HG02571 (cell line): Measurements from ENCODE around the gene JAZF1.

Experiments
- ATAC-seq: cut with Tn5 transposase; IDR thresholded peaks from one replicate; pipeline ENCODE4 v1.9.1; 2021; ENCODE audit warnings: mild to moderate bottlenecking, moderate library complexity; ENCODE audit not compliant: unreplicated experiment

The JAZF1 gene

DNA sequence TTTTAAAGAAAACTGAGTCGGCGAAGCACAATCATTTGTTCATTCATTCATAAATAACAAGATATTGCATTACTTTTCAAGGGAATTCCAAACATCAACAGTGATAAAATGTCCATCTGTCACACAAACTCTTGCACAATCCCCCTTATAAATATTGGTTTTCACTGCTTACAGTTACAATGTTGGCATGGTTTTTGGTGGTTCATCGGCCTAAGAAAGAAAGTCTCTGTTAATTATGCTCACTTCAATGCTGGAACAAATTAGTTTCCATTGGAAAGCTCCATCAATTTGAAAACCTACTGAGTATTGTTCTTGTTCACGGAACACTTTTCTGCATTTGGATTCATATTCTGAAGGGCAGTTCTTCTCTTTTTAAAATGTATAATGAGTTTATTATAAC lies 188.5 kb downstream of the JAZF1 start:
- ATAC-seq = no peak

DNA sequence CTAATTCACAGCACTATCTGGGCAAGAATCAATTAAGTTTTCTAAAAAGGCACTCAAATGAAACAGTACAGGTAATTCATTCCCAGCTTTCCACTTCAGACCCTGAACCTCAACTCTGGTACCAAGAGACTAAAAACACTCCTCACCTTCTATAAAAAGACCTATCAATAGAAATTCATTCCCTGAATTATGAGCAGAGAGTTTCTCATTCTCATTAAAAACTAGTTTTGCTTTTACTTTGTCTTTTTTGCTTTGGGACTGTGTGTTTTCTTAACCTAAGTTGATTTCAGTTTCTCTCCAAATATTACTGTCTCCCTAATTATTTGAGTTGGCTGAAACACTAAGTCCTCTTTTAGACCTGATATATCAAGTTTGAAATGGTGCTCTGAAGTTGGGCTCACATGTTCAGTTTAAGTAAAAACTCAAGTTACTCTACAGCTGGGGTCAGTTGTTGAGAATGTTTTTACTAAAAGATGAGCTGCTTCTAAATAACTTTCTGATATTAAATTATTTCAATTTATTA lies 189.5 kb downstream of the JAZF1 start:
- no peak for ATAC-seq

DNA sequence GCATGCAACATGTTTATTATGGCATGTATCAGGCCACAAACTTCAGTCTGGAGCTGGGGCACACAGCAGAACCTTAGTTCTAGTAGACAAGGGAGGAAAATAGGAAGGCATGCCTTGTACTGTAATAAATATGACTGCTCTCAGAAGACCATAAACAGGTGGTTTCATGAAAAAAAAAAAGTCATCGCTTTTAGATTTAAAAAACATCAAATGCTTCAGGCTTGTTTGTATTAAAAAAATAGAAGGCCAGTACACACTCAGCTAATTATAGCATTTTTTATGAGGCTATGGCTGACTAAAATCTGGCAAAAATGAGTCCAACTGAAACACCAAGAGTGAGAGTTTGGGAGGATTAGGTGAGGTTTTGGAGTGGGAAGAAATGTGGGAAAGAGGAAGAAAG lies 204.1 kb downstream of the JAZF1 start:
- no peak for ATAC-seq

DNA sequence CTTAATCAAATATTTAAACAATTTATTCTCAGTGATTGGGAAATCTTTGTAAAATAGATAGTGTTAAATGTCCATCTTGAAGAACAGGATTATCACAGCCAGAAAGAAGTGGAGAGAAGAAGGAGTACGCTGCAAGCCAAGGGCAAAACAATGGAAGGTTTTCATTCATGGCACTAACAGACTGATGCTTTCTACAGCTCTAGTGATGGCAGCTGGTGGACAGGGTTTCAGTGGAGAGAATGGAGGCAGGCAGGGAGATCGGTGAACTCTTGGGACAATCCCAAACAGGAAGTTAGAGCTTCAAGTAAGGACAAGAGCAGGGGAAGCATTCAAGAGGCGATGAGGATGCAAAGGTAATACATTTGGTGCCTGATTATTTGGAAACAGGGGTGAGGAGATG lies 207.0 kb downstream of the JAZF1 start:
- ATAC-seq = no peak

DNA sequence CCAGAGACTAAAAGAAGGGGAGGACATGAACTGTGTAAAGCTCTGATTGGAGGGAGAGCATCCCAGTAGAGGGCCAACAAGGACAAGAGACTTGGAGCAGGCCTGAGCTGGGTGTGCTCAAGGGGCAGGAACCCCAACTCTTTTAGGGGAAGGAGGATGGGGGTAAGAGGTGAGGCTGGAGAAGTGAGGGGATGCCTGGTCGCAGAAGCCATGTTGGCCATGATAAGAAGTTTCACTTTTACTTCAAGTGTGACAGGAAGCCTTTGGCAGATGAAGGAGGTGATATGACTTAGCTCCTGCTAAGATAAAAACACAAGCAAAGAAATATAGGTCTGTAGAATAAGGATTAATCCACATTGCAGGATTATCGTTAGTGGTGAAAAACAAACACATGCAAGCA lies 208.3 kb downstream of the JAZF1 start:
- ATAC-seq = no peak

DNA sequence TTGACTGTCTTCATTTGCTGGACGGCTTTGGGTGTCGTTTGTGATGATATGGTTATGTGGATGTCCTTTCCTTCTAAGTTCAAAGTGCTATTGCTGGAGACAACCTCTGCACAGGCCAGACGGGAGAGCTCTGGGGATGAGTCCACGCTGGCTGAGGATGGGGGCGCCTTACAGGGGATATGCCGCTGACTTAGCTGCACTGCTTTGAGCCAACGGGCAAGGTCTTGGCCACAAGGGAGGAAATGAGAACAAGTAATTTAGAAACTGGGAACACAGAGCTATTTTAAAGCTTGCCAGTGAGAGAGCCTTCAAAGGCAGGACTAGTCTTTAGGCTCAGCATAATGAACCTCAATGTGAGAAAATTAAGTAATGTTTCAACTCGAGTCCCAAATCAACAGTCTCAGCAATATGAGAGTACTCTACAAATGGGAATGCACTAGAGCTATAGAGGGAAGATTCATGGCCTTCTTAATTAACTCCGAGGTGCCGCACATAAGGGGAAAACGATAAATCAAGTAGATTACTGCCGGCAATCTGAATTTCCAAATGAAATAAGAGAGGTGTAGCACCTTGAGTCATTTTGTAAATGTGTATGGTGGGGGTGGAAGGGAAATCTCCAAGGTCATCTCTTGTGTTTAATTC lies 209.3 kb downstream of the JAZF1 start:
- ATAC-seq = no peak

DNA sequence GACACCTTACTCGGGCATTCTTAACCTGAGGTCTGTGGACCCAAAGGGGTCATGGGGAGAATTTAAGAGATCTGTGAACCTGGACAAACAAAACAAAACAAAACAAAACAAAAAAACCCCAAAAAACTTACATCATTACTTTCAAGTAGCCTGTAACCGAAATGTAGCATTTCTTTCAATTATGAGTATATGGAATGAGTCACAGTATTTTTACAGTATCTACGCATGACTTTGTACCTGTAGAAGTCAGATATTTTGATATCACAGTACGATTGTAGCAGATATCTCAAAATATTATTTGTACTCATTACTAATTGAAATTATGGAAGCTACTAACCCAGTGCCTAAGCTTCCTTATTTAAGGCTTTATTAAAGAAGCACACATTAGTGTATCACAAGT lies 210.2 kb downstream of the JAZF1 start:
- ATAC-seq = no peak

DNA sequence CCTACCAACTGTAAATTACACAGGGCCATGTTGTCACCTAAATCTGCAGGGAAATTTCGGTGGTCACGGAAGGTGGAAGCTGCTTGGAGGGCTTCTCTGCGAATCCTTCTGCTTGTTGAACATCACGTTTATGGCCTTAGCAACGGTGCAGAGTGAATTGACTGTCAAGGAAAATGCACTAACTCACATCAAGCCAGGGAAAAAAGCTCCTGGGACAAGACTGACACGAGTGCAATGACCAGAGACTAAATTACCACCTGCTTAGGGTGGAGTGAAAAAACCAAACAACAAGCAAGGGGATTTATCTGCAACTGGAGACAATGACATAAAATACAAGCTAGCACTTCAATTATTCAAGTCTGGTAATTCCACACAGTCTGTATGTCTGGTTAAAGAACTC lies 211.2 kb downstream of the JAZF1 start:
- ATAC-seq = no peak

DNA sequence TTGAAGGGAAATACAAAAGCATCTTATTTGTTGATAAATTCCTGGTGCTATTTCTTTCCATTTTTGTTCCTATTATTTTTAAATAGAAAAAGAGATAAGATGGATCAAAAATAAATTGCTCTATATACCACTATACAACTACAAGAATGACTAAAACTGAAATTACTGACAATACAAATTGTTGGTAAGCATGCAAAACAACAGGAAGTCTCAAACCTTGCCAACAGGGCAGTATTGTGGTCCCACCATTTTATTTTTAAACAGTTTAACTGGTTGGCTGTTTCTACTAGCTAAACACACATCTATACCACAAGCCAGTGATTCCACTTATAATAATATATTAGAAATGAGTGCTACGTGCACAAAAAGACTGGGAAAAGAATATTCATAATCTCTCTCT lies 213.0 kb downstream of the JAZF1 start:
- ATAC-seq = no peak

DNA sequence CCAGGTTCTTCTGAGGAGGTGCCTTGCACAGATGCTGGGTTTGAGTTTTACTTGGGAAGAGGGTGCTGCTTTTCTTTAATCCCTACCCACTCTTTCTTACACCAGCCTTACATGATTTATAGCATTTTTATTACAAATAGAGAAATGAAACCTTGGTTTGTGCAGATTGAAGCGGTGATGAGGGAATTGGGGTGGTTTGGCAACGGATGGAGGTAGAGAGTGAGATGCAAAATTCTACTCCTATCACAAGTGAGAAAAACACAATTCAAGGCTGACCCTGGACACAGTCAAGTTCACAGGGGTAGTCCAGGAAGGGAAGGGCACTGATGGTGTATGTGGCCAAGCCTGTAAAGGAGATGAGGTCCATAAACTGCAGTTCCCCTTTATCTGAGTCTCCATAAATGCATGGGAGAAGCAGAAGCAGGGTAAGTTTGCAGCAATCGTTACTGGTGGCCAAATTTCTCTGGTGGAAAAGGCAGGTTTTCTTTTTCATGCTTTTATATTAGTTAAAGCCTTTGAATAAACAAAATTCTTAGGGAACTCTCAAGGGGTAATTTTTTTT lies 214.3 kb downstream of the JAZF1 start:
- ATAC-seq = no peak

DNA sequence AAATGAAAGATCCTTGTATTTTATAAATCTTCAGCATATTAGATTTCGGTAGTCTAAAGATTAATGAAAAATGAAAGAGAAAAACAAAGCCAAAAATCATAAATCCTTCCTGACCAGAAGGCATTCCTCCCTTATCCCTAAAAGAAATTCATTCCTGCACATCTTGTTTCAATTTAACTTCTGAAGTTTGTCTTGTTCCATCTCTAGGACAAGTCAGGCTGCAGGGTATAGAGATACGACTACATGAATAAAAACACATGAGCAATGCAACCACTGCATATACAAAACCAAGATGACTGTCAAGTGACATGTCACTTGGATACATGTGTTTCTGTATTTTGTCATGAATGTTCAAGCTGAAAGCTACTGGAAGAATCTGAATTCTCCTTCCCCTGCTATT lies 214.9 kb downstream of the JAZF1 start:
- ATAC-seq = no peak

DNA sequence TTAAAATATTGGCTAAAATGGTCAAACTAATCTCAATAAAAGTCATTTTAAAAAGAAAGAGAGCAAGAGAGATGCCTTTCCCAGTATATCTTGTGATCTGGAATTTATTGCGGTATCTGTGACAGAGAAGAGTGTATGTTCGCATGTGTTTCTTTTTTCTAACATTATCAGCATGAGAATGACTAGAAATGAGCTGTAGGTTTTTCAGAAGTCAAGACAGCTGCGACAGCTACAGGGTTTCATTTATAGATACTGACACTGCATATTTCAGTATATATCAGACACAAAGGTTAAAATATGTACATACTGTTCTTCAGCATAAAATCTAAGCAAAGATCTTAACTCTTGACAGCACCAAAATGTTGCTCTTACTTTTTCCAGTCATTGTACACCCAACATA lies 215.8 kb downstream of the JAZF1 start:
- no peak for ATAC-seq

DNA sequence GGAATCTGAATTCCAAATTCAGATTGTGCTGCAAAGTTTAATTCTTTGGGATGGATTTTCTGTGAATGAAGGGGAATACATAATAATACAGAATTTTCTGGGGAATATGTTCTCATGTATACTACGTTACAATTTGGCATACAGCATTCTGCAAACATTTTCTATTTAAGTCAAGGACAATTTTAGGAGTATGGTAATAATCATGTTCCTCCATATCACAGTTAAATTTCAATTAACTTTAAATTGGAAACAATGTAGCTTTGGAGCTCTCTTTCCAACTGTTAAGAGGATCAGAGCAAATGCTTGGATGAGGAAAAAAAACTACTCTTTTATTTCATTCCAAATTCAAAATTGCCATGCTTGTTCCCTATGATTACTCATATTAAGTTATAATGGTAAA lies 217.5 kb downstream of the JAZF1 start:
- ATAC-seq = no peak

DNA sequence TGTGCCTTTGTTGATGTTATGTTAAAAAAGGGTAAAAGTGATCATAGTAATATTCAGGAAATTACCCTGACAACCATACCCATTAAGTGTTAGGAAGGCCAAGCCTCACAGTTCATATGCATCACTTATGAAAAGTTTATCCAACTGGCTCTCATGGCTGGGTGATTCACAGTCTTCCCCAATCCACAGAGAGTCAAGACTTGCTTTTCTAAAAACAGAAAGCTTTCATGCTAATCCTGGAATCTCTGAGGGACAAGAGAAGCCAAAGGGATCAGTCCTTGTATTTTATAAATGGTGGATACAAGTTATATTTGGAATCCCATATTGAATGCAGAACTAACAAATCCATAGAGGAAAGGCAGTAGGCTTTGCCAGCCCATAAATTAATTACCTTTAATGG lies 218.3 kb downstream of the JAZF1 start:
- ATAC-seq = no peak

DNA sequence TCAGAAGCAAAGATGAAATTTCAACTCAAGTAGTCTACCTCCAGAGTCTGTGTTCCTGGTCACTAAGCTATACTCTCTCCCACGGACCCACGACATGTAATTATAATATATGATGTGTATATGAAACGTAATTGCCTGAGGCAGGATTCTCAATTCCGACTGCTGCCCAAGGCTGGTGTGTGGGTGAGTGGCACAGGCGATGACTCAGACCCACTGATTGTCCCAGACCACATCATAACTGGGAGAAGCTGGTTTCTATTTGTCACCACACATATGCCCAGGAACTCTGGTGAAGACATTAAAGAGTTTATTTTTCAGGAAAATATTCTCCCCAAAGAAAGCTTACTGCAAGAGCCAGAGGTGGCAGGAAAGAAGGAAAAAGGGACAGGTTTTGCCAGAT lies 219.3 kb downstream of the JAZF1 start:
- ATAC-seq = no peak

DNA sequence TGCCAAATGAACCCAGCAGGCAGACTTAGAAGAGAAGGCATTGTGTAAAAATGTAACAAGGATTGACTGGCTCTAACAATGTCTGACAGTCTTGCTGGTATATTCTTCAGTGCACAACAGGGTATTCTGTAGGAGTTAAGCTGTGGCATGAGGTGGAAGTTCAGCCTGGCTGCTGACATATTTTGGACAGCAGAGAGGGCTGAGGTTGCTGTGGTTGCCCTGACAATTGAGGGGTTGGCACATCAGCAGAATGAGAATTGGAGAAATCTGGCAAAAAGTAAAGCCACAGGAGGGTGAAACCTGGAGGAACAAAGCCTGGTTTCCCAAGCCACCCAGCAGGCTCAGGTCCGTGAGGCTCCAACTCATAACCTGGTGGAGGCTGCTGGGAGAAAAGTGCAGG lies 220.2 kb downstream of the JAZF1 start:
- no peak for ATAC-seq

DNA sequence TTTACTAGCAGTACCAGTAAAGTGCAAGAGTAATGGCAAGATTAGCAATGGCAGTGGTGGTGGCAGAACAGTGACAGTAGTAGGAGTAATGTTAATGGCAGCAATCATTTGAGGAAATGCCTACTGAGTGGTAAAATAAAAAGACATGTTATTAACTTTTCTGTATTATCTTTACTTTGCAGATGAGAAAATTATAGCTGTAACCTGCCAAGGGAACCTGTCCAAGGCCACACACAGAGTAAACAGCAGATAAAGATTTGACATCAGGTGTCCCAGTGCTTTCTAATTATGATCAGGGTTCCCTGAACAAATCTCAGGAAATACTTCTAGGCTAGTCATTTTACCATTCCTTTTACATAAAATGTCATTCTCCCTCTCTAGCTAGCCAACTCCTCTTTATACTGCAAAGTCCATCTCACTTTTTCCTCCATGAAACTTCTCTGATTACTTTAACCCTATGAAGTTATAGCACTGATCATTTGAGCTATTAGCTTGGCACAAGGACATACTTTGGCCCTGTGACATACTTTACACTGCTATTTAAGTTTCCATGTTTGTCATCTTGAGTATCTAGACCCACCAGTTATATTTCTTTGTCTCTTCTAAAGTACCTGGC lies 221.6 kb downstream of the JAZF1 start:
- ATAC-seq = no peak

DNA sequence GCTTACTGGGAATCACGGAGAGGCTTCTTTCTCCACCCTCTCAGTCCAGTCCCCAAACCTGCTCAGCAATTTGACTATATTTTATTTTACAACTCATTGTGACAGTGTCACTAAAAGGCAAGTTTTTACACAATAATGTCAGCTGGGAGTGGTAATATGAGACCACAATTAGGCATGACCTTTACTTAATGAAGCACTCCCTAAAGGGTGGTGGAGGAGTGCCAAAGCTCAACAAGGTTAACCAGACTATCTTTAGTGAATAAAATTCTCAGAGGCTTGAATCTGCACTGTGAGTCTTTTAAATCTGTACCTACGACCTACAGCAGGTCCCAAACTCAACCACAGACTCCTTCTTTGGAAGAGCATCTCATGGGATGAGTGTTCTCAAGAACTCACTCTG lies 225.0 kb downstream of the JAZF1 start:
- ATAC-seq = no peak

DNA sequence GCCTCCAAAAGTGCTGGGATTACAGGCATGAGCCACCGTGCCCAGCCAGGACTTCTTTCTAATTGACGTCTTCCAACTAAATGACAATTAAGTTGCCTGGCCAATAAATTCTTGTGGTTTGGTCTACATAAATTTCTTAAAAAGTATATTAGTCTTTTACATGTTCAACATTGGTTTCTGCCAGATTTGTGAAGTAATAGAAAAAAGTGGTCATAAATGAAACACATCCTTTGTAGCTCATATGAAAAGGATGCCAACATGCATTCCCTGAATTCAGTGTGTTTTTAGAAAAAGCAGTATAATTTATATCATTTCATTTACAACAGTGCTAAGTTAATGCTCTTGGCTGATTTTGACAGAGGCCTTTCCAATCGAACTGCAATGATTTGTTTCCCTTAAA lies 225.6 kb downstream of the JAZF1 start:
- ATAC-seq = no peak

DNA sequence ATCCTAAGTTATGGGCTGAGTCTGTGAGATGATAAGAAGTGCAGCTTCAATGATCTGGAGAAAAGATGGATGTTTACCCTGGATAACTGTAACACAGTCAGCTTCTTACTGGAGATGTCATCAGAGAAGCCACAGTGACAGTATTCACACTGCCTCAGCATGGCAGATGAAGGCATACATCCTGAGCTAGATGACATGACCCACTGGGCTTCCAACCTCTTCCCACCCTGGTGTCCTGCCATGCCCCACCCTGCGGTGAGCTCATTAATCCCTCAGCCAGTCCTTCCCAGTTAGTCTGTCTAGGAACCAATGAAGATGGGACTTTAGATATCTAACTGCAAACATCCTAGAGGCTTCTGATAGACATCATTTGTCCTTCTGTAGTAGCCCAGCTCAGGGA lies 226.8 kb downstream of the JAZF1 start:
- no peak for ATAC-seq

DNA sequence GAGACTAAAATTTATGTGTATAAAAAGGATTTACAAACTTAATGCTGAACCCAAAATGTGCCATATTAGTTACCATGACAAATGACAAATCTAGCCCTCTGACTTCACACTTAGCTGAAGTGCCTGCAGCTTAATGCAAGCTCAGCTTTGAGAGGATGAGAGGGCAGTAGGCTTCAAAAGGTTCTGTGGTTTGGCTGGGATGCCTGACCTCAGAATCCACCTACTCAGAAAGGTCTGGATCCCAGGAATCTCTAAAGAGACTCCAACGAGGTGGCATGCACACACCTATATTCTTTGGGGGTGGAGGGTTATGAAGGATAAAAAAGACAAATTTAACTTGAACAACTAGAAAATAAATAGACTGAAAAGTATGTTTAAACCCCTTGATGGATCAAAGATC lies 227.2 kb downstream of the JAZF1 start:
- no peak for ATAC-seq

DNA sequence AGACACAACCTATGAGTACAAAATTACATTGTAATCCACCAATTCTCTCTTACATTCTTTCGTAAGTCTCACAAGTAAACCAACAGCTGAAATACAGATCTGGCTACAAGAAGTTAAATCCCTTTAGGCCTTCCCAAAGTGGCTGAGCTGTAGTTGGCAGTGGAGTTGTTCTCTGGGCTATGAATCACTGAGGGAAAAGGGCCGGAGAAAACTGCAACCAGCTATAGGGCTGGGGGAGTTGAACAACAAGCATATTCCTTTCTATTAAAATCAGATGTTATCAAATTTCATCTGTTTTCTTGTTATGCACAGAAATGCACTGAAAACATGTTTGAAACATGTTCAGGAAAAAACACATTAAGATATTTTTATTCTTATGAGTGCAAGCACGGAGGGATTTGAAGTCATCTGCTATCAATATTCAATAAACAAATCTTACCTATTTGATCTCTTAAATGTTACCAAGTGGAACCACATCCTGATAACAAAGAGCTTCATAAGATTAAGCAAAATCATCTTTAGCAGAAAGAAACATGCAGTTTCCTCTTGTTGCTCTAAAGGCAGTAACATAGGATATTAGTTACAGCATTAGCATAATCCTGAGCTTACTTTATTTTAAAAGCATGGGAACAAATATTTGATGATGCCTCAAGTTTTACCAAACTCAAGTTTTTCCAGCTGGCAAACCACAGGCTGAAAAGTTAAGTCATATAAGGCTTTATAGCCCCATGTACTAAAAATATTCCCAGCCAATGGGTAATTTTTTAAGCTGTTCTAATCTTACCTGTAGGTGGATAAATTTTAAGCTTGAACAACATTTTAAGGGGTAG lies 227.9 kb downstream of the JAZF1 start:
- ATAC-seq = no peak
